Progenitor cell of endocrine pancreas (in vitro differentiated cells): ENCODE measurements around the gene DNPEP. TPM values are rescaled to one million over a fixed set of nuclear protein-coding genes. Genes with fewer than 3 reads are reported as not detected.

Source experiments
- DNase-seq: peaks from one replicate; pipeline ENCODE4 v3.0.0; 2021; ENCODE audit warnings: low spot score; ENCODE audit not compliant: unreplicated experiment
- H3K27ac Mint-ChIP-seq: 2 replicates; pipeline ENCODE4 v1.8.0; 2021; ENCODE audit warnings: mild to moderate bottlenecking, moderate library complexity, mixed read lengths
- H3K27me3 Mint-ChIP-seq: 2 replicates; pipeline ENCODE4 v1.8.0; 2021; ENCODE audit warnings: mixed read lengths
- H3K36me3 Mint-ChIP-seq: 2 replicates; pipeline ENCODE4 v1.8.0; 2022; ENCODE audit warnings: mixed read lengths; ENCODE audit not compliant: insufficient read depth
- H3K4me1 Mint-ChIP-seq: 2 replicates; pipeline ENCODE4 v1.8.0; 2021; ENCODE audit warnings: low read depth, mixed read lengths
- H3K4me3 Mint-ChIP-seq: 2 replicates; pipeline ENCODE4 v1.8.0; 2021; ENCODE audit warnings: low read depth, mild to moderate bottlenecking, moderate library complexity, mixed read lengths
- H3K9me3 Mint-ChIP-seq: 2 replicates; pipeline ENCODE4 v1.8.0; 2021; ENCODE audit warnings: low read depth, mixed read lengths
- CTCF ChIP-seq: fragments of 200-600 bp; sonication (generic); IDR thresholded peaks from one replicate; pipeline ENCODE4 v1.5.0; 2021; ENCODE audit warnings: antibody characterized with exemption, mild to moderate bottlenecking; ENCODE audit not compliant: unreplicated experiment
- total RNA-seq: library from RNA; stranded (reverse); gene quantifications from 2 replicates; pipeline ENCODE4 v1.2.1, GENCODE V29; 2021

Gene DNPEP
- total RNA-seq, 1 donor from 2014 or later, result 36.0 TPM

GRCh38 chr2:219388121-219388906, 602 bp upstream of the DNPEP start:
- no peaks in the 10 kb centered on the region for H3K9me3 Mint-ChIP-seq

GRCh38 chr2:219386532-219387280, 1.0 kb downstream of the DNPEP start:
- H3K4me1 Mint-ChIP-seq, result peaks cover 3% of the 10 kb centered on the region
- no peak for DNase-seq
- peak overlapping the region; percentile 95 for H3K27ac Mint-ChIP-seq
- H3K27me3 Mint-ChIP-seq, result no peaks in the 10 kb centered on the region
- peak overlapping the region; percentile 89 for H3K4me3 Mint-ChIP-seq
- peaks cover 11% of the 10 kb centered on the region for H3K36me3 Mint-ChIP-seq
- no peak for TF ChIP-seq CTCF
- no peaks in the 10 kb centered on the region for H3K9me3 Mint-ChIP-seq

More at GRCh38 chr2:219388121-219388906, 602 bp upstream of the DNPEP start:
- H3K27ac Mint-ChIP-seq, result peak overlapping the region; percentile 76
- peak; percentile 97 for DNase-seq
- H3K4me3 Mint-ChIP-seq, result peak overlapping the region; percentile 71
- H3K4me1 Mint-ChIP-seq, result peaks cover 3% of the 10 kb centered on the region
- TF ChIP-seq CTCF, result peak; percentile 58
- no peaks in the 10 kb centered on the region for H3K27me3 Mint-ChIP-seq
- H3K36me3 Mint-ChIP-seq, result peaks cover 8% of the 10 kb centered on the region

GRCh38 chr2:219385958-219386520, 1.7 kb downstream of the DNPEP start:
- peak overlapping the region; percentile 46 for H3K4me3 Mint-ChIP-seq
- DNase-seq, result no peak
- H3K36me3 Mint-ChIP-seq, result peaks cover 16% of the 10 kb centered on the region
- H3K9me3 Mint-ChIP-seq, result no peaks in the 10 kb centered on the region
- H3K4me1 Mint-ChIP-seq, result peaks cover 3% of the 10 kb centered on the region
- TF ChIP-seq CTCF, result no peak
- H3K27ac Mint-ChIP-seq, result no peak overlapping the region
- H3K27me3 Mint-ChIP-seq, result no peaks in the 10 kb centered on the region

GRCh38 chr2:219384859-219385258, 2.9 kb downstream of the DNPEP start:
- DNase-seq, result no peak
- Mint-ChIP-seq H3K27me3 (no peaks in the 10 kb centered on the region), H3K36me3 (peaks cover 18% of the 10 kb centered on the region), H3K9me3 (no peaks in the 10 kb centered on the region), H3K4me3 (no peak overlapping the region), H3K27ac (no peak overlapping the region), H3K4me1 (peaks cover 3% of the 10 kb centered on the region)
- TF ChIP-seq CTCF, result no peak

- Mint-ChIP-seq H3K27me3 (no peaks in the 10 kb centered on the region), H3K9me3 (no peaks in the 10 kb centered on the region), H3K36me3 (peaks cover 18% of the 10 kb centered on the region), H3K4me1 (peaks cover 3% of the 10 kb centered on the region), H3K27ac (no peak overlapping the region), H3K4me3 (no peak overlapping the region)
- no peak for TF ChIP-seq CTCF
- no peak for DNase-seq
Observed at GRCh38 chr2:219384083-219384713, 3.5 kb downstream of the DNPEP start.
